ENCODE measurements around the gene ANK2.

DNA sequence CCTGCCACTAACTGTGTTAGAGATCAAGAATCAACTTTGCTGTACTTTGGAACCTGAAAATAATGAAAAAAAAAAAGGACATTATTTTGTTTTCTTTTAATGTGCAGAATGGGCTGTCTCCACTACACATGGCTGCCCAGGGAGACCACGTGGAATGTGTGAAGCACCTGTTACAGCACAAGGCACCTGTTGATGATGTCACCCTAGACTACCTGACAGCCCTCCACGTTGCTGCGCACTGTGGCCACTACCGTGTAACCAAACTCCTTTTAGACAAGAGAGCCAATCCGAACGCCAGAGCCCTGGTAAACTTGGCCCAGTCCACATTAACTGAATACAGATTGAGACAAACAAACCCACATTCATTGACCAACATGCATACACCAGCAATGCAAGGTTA, 206.2 kb downstream of the ANK2 start:
- TF ChIP-seq, protein P1, sequence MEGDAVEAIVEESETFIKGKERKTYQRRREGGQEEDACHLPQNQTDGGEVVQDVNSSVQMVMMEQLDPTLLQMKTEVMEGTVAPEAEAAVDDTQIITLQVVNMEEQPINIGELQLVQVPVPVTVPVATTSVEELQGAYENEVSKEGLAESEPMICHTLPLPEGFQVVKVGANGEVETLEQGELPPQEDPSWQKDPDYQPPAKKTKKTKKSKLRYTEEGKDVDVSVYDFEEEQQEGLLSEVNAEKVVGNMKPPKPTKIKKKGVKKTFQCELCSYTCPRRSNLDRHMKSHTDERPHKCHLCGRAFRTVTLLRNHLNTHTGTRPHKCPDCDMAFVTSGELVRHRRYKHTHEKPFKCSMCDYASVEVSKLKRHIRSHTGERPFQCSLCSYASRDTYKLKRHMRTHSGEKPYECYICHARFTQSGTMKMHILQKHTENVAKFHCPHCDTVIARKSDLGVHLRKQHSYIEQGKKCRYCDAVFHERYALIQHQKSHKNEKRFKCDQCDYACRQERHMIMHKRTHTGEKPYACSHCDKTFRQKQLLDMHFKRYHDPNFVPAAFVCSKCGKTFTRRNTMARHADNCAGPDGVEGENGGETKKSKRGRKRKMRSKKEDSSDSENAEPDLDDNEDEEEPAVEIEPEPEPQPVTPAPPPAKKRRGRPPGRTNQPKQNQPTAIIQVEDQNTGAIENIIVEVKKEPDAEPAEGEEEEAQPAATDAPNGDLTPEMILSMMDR (IDR thresholded peaks at IDR 0.05; ENCODE audit: insufficient read depth, low read length), result no peak
- TF ChIP-seq SPI1 (IDR thresholded peaks at IDR 0.05; ENCODE audit: borderline replicate concordance, low read depth), result no peak
- TF ChIP-seq POLR2AphosphoS5 (IDR thresholded peaks at IDR 0.05; ENCODE audit: low read depth), result no peak
- TF ChIP-seq, protein P2, sequence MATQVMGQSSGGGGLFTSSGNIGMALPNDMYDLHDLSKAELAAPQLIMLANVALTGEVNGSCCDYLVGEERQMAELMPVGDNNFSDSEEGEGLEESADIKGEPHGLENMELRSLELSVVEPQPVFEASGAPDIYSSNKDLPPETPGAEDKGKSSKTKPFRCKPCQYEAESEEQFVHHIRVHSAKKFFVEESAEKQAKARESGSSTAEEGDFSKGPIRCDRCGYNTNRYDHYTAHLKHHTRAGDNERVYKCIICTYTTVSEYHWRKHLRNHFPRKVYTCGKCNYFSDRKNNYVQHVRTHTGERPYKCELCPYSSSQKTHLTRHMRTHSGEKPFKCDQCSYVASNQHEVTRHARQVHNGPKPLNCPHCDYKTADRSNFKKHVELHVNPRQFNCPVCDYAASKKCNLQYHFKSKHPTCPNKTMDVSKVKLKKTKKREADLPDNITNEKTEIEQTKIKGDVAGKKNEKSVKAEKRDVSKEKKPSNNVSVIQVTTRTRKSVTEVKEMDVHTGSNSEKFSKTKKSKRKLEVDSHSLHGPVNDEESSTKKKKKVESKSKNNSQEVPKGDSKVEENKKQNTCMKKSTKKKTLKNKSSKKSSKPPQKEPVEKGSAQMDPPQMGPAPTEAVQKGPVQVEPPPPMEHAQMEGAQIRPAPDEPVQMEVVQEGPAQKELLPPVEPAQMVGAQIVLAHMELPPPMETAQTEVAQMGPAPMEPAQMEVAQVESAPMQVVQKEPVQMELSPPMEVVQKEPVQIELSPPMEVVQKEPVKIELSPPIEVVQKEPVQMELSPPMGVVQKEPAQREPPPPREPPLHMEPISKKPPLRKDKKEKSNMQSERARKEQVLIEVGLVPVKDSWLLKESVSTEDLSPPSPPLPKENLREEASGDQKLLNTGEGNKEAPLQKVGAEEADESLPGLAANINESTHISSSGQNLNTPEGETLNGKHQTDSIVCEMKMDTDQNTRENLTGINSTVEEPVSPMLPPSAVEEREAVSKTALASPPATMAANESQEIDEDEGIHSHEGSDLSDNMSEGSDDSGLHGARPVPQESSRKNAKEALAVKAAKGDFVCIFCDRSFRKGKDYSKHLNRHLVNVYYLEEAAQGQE (IDR thresholded peaks at IDR 0.05; ENCODE audit: insufficient replicate concordance, low read depth), result no peak
